Activated naive CD8-positive, alpha-beta T cell treated with anti-CD3 and anti-CD28 coated beads, Interleukin-2, amount 50 U/mL, for 24 hours (primary cell): Measurements from ENCODE around the gene CLSTN2.
A peak's percentile ranks its signal among the peaks of the same experiment; 100 is the strongest.

ENCODE experiments used
- ATAC-seq: fragments of 150-1000 bp; cut with Tn5 transposase; one replicate; pipeline ENCODE4 v1.10.0; 2021
- DNase-seq: peaks from one replicate; pipeline ENCODE4 v3.0.0; 2021
- H3K27ac Mint-ChIP-seq: one replicate; pipeline ENCODE4 v1.8.0; 2021; ENCODE audit warnings: mild to moderate bottlenecking, mixed read lengths
- H3K27me3 Mint-ChIP-seq: one replicate; pipeline ENCODE4 v1.8.0; 2021; ENCODE audit warnings: mixed read lengths
- H3K36me3 Mint-ChIP-seq: one replicate; pipeline ENCODE4 v1.8.0; 2021; ENCODE audit warnings: low read depth, mixed read lengths
- H3K4me1 Mint-ChIP-seq: one replicate; pipeline ENCODE4 v1.8.0; 2021; ENCODE audit warnings: mixed read lengths
- H3K4me3 Mint-ChIP-seq: one replicate; pipeline ENCODE4 v1.8.0; 2021; ENCODE audit warnings: mild to moderate bottlenecking, moderate library complexity, mixed read lengths
- H3K9me3 Mint-ChIP-seq: one replicate; pipeline ENCODE4 v1.8.0; 2021; ENCODE audit warnings: mixed read lengths

The CLSTN2 gene

GRCh38 chr3:139934613-139935015 is 371 bp upstream of the CLSTN2 start:
- ATAC-seq = peak; percentile 42
- DNase-seq = no peak
- Mint-ChIP-seq H3K4me3 (no peak overlapping the region), H3K27me3 (peaks cover 52% of the 10 kb centered on the region), H3K4me1 (peaks cover 5% of the 10 kb centered on the region), H3K9me3 (no peaks in the 10 kb centered on the region), H3K36me3 (no peaks in the 10 kb centered on the region), H3K27ac (no peak overlapping the region)

DNA sequence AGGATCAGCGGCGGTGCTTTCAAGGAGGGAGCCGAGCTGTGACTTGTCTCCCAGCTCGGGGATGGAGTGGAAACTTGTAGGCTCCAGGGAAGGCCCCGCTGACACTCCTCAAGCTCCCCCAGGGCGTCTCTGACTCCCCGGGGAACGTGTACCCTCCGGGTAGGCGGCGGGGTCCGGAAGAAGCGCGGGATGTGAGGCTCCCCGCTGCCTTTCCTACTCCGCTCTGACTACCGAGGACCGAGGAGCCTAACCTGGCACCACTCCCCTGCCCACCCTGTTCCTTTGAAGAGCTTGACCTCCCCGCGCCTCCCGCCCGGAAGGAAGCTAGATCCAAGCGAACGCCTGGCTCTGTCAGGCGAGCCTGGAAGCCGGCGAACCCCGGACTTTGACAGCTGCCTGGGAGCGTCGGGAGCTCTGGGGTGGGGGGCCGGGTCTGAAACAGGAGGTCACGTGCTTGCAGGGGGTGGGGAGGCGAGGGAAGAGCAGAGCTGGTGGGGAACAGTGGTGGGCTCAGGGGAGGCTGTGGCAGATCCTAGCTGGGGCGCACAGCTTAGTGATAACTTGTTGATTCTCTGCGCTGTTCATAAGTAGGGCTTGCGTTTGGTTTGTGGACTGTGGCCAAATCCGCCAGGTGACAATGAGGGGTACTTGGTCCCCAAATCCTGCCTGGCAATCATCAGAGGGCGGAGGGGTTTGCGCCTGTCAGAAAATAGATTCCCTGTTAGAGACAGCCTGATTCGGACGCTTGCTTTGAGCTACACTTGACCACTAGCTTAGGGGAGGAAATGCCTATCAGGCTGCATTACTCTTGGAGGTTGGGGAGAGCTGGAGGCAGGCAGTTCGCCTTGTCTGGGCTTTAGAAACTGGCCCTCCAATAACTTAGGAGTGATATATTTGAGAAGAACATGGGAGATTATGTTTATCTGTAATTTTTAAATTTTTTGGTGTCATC is 1.2 kb downstream of the CLSTN2 start:
- H3K9me3 Mint-ChIP-seq = no peaks in the 10 kb centered on the region
- H3K4me3 Mint-ChIP-seq = no peak overlapping the region
- DNase-seq (no peak), ATAC-seq (no peak)
- no peak overlapping the region for H3K27ac Mint-ChIP-seq
- peaks cover 55% of the 10 kb centered on the region for H3K27me3 Mint-ChIP-seq
- H3K36me3 Mint-ChIP-seq = no peaks in the 10 kb centered on the region
- peaks cover 5% of the 10 kb centered on the region for H3K4me1 Mint-ChIP-seq

DNA sequence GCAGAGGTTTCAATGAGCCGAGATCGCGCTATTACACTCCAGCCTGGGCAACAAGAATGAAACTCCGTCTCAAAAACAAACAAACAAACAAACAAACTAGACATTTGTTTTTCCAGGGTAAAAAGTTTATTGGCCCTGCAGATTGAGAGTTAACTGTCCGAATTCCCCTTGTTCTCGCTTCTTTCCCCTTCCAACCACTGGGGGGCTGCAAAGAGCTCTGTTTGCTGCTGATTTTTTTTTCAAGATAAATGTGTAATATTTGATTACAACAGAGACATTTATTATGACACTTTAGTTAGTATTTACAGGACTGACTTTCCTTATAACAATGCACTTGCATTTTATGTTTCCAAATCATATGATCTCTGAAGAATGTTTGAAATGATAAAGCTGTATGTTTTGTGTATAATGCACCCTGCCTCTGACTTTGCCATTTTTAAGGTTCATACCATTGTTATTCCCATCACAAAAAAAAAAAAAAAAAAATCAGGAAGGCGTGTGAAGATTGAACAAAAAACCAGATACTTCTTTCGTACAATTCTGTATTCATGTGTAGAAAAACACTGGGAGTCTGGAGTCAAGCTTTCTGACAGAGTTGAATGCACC is 2.8 kb downstream of the CLSTN2 start:
- H3K36me3 Mint-ChIP-seq = no peaks in the 10 kb centered on the region
- H3K27me3 Mint-ChIP-seq = peaks cover 50% of the 10 kb centered on the region
- ATAC-seq (no peak), DNase-seq (peak; percentile 16)
- H3K27ac Mint-ChIP-seq = no peak overlapping the region
- no peaks in the 10 kb centered on the region for H3K9me3 Mint-ChIP-seq
- no peak overlapping the region for H3K4me3 Mint-ChIP-seq
- peaks cover 5% of the 10 kb centered on the region for H3K4me1 Mint-ChIP-seq

DNA sequence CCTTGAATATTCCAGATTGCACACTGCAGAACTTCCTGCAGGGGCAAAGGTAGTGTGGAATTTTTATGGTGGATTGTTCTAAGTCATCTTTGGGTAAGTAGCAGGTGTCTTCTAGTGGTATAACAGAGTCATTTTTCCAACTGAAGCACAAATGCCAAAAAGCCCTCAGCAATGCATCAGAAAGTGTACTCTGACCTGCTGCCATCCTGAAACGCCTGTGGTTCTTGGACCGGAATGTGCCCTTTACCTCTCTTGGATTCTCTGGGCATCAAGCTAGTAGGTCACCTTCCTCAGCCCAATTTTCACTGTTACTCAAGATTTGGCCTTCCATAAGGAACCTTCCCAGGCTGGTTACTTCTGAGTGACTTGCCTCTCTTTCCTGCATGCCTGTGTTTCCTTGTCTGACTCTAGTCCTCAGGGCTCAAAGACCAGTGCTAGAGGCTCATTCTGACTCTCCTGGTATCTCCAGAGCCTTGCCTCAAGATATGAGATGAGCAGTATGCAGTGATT is 4.8 kb downstream of the CLSTN2 start:
- Mint-ChIP-seq H3K27me3 (peaks cover 39% of the 10 kb centered on the region), H3K36me3 (no peaks in the 10 kb centered on the region), H3K4me3 (no peak overlapping the region), H3K9me3 (no peaks in the 10 kb centered on the region), H3K27ac (no peak overlapping the region), H3K4me1 (peaks cover 5% of the 10 kb centered on the region)
- ATAC-seq (no peak), DNase-seq (no peak)

GRCh38 chr3:139940622-139941021 is 5.6 kb downstream of the CLSTN2 start:
- DNase-seq = no peak

DNA sequence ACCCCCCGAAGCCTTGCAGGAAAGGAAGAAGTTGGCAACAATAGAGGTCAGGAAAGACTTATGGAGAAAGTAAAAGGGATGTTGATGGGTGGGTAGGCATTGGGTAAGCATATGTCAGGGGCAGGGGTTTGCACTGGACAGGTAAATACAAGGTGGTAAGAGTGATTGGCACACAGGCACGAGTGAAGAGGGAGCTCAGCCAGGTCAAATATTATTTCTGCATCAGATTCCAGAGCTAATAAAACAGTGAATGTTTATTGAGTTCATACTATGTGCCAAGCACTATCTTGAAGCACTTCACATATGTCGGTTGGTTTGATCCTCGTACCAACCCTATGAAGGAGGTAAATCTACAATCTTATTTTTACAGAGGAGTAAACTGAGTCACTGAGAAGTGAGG is 6.6 kb downstream of the CLSTN2 start:
- no peaks in the 10 kb centered on the region for H3K4me1 Mint-ChIP-seq
- no peaks in the 10 kb centered on the region for H3K36me3 Mint-ChIP-seq
- H3K27me3 Mint-ChIP-seq = peaks cover 26% of the 10 kb centered on the region
- H3K27ac Mint-ChIP-seq = no peak overlapping the region
- ATAC-seq = no peak
- no peak overlapping the region for H3K4me3 Mint-ChIP-seq
- H3K9me3 Mint-ChIP-seq = no peaks in the 10 kb centered on the region
- no peak for DNase-seq

More at GRCh38 chr3:139940622-139941021, 5.6 kb downstream of the CLSTN2 start:
- Mint-ChIP-seq H3K9me3 (no peaks in the 10 kb centered on the region), H3K27ac (no peak overlapping the region), H3K4me3 (no peak overlapping the region), H3K27me3 (peaks cover 35% of the 10 kb centered on the region), H3K4me1 (peaks cover 5% of the 10 kb centered on the region), H3K36me3 (no peaks in the 10 kb centered on the region)
- no peak for ATAC-seq

DNA sequence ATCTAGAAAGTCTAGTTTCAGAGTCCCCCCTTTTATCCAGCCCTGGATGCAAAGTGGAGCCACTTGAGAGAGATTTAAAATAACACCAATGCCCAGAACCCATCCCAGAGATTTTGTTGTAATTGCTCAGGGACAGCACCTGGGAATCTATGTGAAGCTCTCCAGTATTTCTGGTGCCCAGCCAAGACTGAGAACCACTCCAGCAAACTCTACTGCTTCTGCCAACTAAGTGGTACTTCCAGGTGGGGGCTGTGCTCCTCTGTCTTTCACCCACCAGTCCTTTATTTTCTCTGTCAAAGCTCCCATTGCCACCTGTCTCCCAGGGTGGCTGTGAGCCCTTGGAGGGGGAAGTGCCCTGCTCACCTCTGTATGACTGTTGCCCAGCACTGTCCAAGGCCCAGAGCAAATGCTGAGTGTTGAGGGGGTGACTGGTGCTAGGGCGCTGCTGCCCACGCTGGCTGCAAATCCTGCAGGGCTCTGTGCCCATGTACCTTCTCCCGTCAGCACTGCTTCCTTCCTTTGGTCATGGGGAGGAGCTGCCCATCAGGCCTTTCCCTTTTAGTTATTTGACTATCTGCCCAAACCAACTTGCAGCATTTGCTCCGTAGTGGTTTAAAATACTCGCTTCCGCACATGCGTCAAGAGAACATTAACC is 9.4 kb downstream of the CLSTN2 start:
- no peak overlapping the region for H3K4me3 Mint-ChIP-seq
- H3K9me3 Mint-ChIP-seq = no peaks in the 10 kb centered on the region
- H3K4me1 Mint-ChIP-seq = peaks cover 2% of the 10 kb centered on the region
- H3K36me3 Mint-ChIP-seq = no peaks in the 10 kb centered on the region
- DNase-seq = no peak
- no peak for ATAC-seq
- H3K27ac Mint-ChIP-seq = no peak overlapping the region
- H3K27me3 Mint-ChIP-seq = peaks cover 9% of the 10 kb centered on the region

DNA sequence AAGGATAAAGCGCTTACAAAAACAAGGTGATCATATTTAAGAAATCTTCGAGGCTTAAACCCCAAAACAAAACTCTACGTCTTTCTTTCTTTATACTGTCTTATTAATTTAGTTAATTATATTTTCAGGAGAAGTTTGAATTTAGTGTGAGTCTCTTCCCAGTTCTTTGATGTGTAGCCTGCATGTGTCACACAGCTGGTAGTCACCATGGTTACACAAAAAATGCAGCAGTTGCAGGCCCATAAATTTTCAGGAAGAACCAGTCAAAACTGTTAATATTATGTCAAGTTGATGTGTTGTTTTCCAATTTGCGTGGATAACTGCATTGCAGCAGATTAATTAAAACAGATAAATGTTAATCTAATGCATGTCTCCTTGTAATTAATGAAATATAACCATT is 10.4 kb downstream of the CLSTN2 start:
- Mint-ChIP-seq H3K9me3 (no peaks in the 10 kb centered on the region), H3K27me3 (peaks cover 4% of the 10 kb centered on the region), H3K36me3 (no peaks in the 10 kb centered on the region)

GRCh38 chr3:139945942-139946341 is 11.0 kb downstream of the CLSTN2 start:
- ATAC-seq (no peak), DNase-seq (no peak)
- H3K4me1 Mint-ChIP-seq = peaks cover 2% of the 10 kb centered on the region
- no peak overlapping the region for H3K4me3 Mint-ChIP-seq
- H3K9me3 Mint-ChIP-seq = no peaks in the 10 kb centered on the region
- H3K36me3 Mint-ChIP-seq = no peaks in the 10 kb centered on the region
- H3K27me3 Mint-ChIP-seq = peaks cover 4% of the 10 kb centered on the region
- no peak overlapping the region for H3K27ac Mint-ChIP-seq

More for the DNA sequence above, 10.4 kb downstream of the CLSTN2 start:
- DNase-seq (no peak), ATAC-seq (no peak)
- Mint-ChIP-seq H3K4me1 (peaks cover 2% of the 10 kb centered on the region), H3K27ac (no peak overlapping the region), H3K4me3 (no peak overlapping the region)

DNA sequence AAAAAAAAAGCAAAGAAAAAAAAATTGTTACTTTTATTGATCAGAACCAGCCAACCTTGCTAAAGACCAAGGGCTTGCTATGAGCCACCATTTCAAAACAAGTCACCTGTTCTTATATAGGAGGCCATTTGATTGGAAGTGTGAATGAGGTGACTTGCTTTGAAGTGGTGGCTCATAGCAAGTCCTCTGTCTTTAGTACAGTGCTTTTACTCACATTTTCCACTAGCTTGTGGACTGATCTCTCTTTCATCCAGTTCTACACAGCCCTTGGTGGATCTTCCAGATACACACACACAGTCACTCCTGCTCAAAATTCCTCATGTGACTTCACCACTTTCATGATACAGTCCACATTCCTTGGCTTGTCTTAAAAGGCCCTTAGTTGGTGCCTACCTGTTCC is 13.5 kb downstream of the CLSTN2 start:
- Mint-ChIP-seq H3K9me3 (no peaks in the 10 kb centered on the region), H3K4me3 (no peak overlapping the region), H3K36me3 (no peaks in the 10 kb centered on the region), H3K4me1 (peaks cover 2% of the 10 kb centered on the region), H3K27me3 (no peaks in the 10 kb centered on the region), H3K27ac (no peak overlapping the region)
- no peak for DNase-seq
- ATAC-seq = peak; percentile 51

GRCh38 chr3:139948898-139949297 is 13.9 kb downstream of the CLSTN2 start:
- no peak overlapping the region for H3K27ac Mint-ChIP-seq
- no peaks in the 10 kb centered on the region for H3K9me3 Mint-ChIP-seq
- peak; percentile 47 for ATAC-seq
- no peaks in the 10 kb centered on the region for H3K27me3 Mint-ChIP-seq
- H3K4me3 Mint-ChIP-seq = no peak overlapping the region
- no peaks in the 10 kb centered on the region for H3K36me3 Mint-ChIP-seq
- no peak for DNase-seq
- H3K4me1 Mint-ChIP-seq = peaks cover 2% of the 10 kb centered on the region

GRCh38 chr3:139953131-139953910 is 18.3 kb downstream of the CLSTN2 start:
- DNase-seq (no peak), ATAC-seq (no peak)
- Mint-ChIP-seq H3K9me3 (no peaks in the 10 kb centered on the region), H3K4me3 (no peak overlapping the region), H3K4me1 (peaks cover 2% of the 10 kb centered on the region), H3K27ac (no peak overlapping the region), H3K36me3 (no peaks in the 10 kb centered on the region), H3K27me3 (no peaks in the 10 kb centered on the region)

GRCh38 chr3:139954146-139954860 is 19.3 kb downstream of the CLSTN2 start:
- no peak for DNase-seq
- no peak overlapping the region for H3K4me3 Mint-ChIP-seq
- H3K9me3 Mint-ChIP-seq = no peaks in the 10 kb centered on the region
- no peak for ATAC-seq
- no peaks in the 10 kb centered on the region for H3K36me3 Mint-ChIP-seq
- H3K27ac Mint-ChIP-seq = no peak overlapping the region
- H3K4me1 Mint-ChIP-seq = no peaks in the 10 kb centered on the region
- H3K27me3 Mint-ChIP-seq = no peaks in the 10 kb centered on the region
